Umbilical cord (tissue), 2 donors: ENCODE data around the gene HIVEP1. TPM values are rescaled to one million over a fixed set of nuclear protein-coding genes. Genes with fewer than 3 reads are reported as not detected.
"Not testable (repeated sequence)": the region's sequence is repeated elsewhere in the genome, so short reads cannot be mapped to it uniquely, and the experiment has no call there.

Experiments used
- DNase-seq: peaks from one replicate; pipeline ENCODE4 v3.0.0-alpha.2; 2015; ENCODE audit warnings: low spot score
- total RNA-seq: library from RNA; depleted of rRNA; stranded (reverse); fragments of >200 nt; gene quantifications from one replicate; pipeline ENCODE4 v1.2.3, GENCODE V29; 2014; ENCODE audit warnings: low replicate concordance; ENCODE audit not compliant: insufficient read depth

HIVEP1 gene
- total RNA-seq, 1 donor from 2014 or later, result 36.4 TPM

GRCh38 chr6:12083302-12083701 is 71.2 kb downstream of the HIVEP1 start:
- no peak for DNase-seq

DNA sequence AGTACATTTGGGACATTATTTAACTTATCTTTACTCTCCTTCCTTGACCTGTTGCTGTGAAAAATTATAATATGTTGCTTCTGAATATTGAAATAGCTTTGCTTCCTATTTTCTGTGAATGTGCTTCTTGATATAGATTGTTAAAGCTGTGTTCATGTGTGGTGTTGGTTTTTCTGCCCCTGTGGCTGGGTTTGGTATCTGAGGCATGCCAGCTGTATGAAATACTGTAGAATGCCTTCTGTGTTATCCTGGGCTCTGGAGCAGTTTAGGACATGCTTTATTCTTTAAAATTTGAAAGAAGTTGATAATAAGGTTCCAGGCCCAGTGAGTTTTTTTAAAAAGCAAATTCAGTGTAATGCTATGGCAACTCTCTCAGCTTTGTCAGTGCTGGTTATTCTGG is 71.7 kb downstream of the HIVEP1 start:
- DNase-seq, result no peak

GRCh38 chr6:12084681-12085080 is 72.6 kb downstream of the HIVEP1 start:
- DNase-seq, result no peak

- DNase-seq, result peak; percentile 94
These were observed 76.4 kb downstream of the HIVEP1 start for GRCh38 chr6:12088531-12088930.

DNA sequence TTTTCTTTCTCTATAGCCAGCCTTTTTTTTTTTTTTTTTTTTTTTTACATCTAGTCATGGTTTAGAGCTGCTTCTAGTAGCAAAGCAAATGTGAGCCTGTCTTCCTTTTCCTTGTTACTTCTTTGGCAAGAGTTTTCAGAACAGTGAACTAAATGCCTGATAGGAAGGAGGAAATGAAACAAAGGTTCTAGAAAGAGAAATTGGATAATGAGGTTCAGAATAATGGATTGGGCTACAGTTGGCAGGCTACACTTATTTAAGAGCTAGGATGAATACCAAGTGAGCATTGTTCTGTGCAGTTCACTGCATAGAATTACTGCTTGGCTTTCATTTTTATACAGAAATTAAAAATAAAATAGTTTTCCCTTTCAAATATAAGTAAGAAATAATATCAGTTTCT is 78.6 kb downstream of the HIVEP1 start:
- DNase-seq, result no peak

- DNase-seq, result no peak
These were observed 80.7 kb downstream of the HIVEP1 start for GRCh38 chr6:12092762-12093161.

GRCh38 chr6:12094689-12095088 is 82.6 kb downstream of the HIVEP1 start:
- DNase-seq, result no peak

DNA sequence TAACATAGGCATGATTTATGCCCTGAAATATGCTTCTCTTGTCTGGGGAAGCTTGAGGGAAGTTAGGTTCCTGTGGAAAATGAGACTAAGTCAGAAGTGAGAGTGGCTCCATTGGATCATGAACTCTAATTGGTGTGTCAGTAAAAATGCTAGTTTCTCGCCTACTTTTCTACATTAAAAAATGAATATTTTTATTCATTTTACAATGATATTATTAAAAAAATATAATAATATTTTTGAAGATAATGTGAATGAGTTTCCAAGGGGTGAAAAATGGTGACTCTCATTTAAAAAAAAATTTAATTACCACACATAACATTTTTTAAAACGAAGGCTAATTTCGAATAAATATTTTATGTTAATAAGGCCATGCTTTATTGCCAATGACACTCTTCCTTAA is 84.2 kb downstream of the HIVEP1 start:
- DNase-seq, result no peak

DNA sequence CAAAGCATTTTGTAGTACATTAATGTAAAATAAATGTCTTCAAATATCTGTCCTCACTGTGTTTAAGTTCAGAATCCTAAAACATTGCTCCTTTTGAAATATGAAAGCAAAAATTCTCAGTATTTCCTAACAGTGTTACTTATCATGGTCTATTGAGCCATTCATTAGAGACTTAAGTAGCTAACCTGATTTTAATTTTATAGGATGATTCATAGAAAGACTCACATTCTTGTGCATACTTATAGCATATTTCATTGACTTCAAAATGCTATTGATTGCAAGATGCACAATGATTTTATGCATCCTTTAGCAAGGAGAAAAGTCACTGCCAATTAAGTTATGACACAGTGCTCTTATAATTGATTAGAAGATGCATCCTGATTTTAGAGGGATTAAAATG is 85.7 kb downstream of the HIVEP1 start:
- no peak for DNase-seq

DNA sequence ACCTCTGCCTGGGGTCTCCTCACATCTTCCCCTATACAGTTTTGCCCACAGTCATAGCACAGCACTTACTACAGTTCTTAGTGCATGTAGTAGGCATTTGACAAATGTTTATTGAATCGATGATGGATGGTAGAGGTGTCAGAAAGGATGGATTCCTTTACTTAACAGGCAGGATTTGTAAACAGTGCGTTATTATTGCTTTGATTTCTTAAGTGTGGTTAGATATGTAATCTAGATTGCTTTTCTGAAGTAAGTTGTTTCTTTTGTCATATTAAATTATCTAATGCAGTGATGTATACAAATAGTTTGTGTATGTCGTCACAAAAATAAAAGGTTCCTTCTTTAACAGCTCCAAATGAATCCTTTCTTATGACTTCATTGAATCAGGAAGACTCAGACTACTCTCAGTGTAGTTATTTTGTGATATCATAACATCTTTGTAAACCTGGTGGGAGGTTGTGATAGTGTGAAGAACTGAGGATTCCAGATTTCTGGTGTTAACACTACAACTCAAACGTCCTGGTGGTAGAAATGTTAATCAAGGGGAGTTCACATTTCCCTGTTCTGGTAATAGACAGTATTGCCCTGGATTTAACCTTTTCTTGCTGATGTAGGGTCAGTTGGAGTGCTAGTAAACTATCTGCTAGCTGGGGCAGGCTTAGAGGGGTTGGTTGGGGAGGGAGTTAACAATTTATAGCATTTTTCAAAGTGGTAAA is 87.7 kb downstream of the HIVEP1 start:
- no peak for DNase-seq

- DNase-seq, result no peak
These were observed 88.9 kb downstream of the HIVEP1 start for GRCh38 chr6:12101048-12101447.

- DNase-seq, result no peak
These were observed 89.7 kb downstream of the HIVEP1 start for GRCh38 chr6:12101653-12102312.

GRCh38 chr6:12102350-12102749 is 90.2 kb downstream of the HIVEP1 start:
- DNase-seq, result peak; percentile 32

- no peak for DNase-seq
These were observed 91.0 kb downstream of the HIVEP1 start for GRCh38 chr6:12103158-12103557.

DNA sequence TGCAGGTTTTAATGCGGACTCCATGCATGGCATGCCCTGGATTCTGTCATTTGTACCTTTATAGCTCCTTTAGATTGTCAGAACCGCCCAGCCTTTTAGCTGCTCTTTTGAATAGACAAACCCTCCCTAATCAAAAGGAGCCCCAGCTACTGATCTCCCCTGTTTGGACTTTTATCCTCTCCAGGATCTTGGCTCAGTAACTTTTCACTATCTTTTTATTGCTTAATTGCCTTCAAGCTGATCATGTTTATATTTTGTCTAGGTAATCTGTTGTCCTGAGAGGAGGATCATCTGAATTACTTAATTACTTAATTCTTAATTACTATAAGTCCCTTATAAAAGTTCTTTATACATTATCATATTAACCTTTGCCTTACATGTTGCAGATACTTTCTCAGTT is 93.2 kb downstream of the HIVEP1 start:
- DNase-seq, result no peak

DNA sequence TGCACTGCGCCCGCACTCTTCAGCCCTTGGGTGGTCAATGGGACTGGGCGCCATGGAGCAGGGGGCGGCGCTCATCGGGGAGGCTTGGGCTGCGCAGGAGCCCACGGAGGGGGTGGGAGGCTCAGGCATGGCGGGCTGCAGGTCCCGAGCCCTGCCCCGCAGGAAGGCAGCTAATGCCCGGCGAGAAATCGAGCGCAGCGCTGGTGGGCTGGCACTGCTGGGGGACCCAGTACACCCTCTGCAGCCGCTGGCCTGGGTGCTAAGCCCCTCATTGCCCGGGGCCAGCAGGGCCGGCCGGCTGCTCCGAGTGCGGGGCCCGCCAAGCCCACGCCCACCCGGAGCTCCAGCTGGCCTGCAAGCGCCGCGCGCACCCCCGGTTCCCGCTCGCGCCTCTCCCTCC is 96.3 kb downstream of the HIVEP1 start:
- DNase-seq, result not testable (repeated sequence)

DNA sequence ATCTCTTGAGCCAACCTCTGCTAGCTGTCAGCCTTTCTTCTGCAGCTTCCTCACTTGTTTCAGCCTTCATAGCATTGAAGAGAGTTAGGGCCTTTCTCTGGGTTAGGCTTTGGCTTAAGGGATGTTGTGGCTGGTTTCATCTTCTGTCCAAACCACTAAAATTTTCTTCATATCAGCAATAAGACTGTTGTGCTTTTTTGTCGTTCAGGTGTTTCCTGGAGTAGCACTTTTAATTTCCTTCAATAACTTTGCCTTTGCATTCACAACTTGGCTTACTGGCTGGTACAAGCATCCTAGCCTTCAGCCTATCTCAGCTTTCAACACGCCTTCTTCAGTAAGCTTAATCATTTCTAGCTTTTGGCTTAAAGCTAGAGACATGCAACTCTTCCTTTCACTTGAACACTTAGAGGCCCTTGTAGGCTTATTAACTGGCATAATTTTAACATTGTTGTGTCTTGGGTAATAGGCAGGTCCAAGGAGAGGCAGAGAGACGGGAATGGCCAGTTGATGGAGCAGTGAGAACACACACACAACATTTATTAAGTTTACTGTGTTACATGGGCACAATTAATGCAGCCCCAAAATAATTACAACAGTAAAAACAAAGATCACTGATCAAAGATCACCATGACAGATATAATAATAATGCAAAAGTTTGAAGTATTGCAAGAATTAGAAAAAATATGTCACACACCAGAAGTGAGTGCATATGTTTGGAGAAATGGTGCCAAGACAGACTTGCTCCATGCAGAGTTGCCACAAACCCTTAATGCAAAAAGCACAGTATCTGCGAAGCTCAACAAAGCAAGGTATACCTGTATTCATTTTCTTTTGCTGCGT is 98.6 kb downstream of the HIVEP1 start:
- DNase-seq, result no peak

GRCh38 chr6:12111363-12111670 is 99.2 kb downstream of the HIVEP1 start:
- DNase-seq, result no peak

- DNase-seq, result no peak
These were observed 100.6 kb downstream of the HIVEP1 start for GRCh38 chr6:12112540-12113189.

DNA sequence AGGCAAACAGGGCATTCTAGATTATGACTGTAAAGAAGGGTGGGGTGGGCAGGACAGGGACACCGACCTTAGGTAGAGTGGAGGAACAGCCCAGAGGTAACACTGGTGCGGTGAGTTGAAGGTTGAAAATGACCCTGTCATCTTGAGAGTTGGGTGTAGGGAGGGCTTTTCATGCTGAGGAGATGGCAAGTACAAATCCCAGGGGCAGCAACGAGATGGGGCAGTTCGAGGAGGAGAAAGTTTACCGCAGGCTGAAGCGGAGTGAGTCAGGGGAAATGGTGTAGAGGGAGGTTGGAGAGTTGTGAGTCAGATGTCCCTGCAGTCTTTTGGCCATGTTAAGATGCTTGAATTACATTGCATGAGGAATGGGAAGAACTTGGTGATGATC is 101.1 kb downstream of the HIVEP1 start:
- no peak for DNase-seq

GRCh38 chr6:12114055-12114503 is 102.0 kb downstream of the HIVEP1 start:
- no peak for DNase-seq

- no peak for DNase-seq
These were observed 102.9 kb downstream of the HIVEP1 start for GRCh38 chr6:12115001-12115400.
